HepG2 (cell line): ENCODE results near the gene SLC25A25. TPM values are rescaled to one million over a fixed set of nuclear protein-coding genes. Genes with fewer than 3 reads are reported as not detected.

Experiments
- ARHGAP35 ChIP-seq: sonication (generic); formaldehyde crosslinking; IDR thresholded peaks from 2 replicates; pipeline ENCODE4 v1.9.0; 2022; ENCODE audit warnings: mild to moderate bottlenecking, inconsistent platforms, moderate library complexity, missing genetic modification reagents, borderline replicate concordance
- ATF2 ChIP-seq: sonication (generic); formaldehyde crosslinking; IDR thresholded peaks from 2 replicates; pipeline ENCODE4 v1.4.0; 2020; ENCODE audit warnings: missing genetic modification reagents
- CHD2 ChIP-seq: IDR thresholded peaks from 2 replicates; pipeline ENCODE4 v1.6.1; 2011; ENCODE audit warnings: low read depth, low read length, improper control_type of control experiment
- CSRNP1 ChIP-seq: sonication (generic); formaldehyde crosslinking; IDR thresholded peaks from 2 replicates; pipeline ENCODE4 v1.8.1; 2023; ENCODE audit warnings: mild to moderate bottlenecking, missing genetic modification reagents
- FIP1L1 ChIP-seq: fragments of 200-400 bp; formaldehyde crosslinking; IDR thresholded peaks from 2 replicates; pipeline ENCODE4 v1.6.1; 2018; ENCODE audit warnings: low read depth, mild to moderate bottlenecking, low read length, moderate library complexity, borderline replicate concordance; ENCODE audit not compliant: insufficient read depth
- GATAD1 ChIP-seq: IDR thresholded peaks from 2 replicates; pipeline ENCODE4 v1.6.1; 2016; ENCODE audit warnings: missing genetic modification reagents, missing compliant biosample characterization
- HMGA1 ChIP-seq: sonication (generic); formaldehyde crosslinking; conservative IDR thresholded peaks from 2 replicates; pipeline ENCODE4 v1.4.0; 2020; ENCODE audit warnings: missing genetic modification reagents
- KDM1A ChIP-seq: IDR thresholded peaks from 2 replicates; pipeline ENCODE4 v1.6.1; 2016; ENCODE audit warnings: missing compliant biosample characterization
- NFE2L2 ChIP-seq: fragments of 150-350 bp; IDR thresholded peaks from 2 replicates; pipeline ENCODE4 v1.6.1; 2014; ENCODE audit warnings: low read length
- SMARCC2 ChIP-seq: fragments of 450-650 bp; IDR thresholded peaks from 2 replicates; pipeline ENCODE4 v1.6.1; 2017; ENCODE audit warnings: antibody characterized with exemption, mild to moderate bottlenecking
- SOX5 ChIP-seq: IDR thresholded peaks from 2 replicates; pipeline ENCODE4 v1.6.1; 2016; ENCODE audit warnings: borderline replicate concordance
- ZBTB4 ChIP-seq: sonication (generic); formaldehyde crosslinking; IDR thresholded peaks from 2 replicates; pipeline ENCODE4 v1.4.0; 2020; ENCODE audit warnings: missing genetic modification reagents, mild to moderate bottlenecking, borderline replicate concordance
- ZNF138 ChIP-seq: sonication (generic); formaldehyde crosslinking; IDR thresholded peaks from 2 replicates; pipeline ENCODE4 v1.5.0; 2020; ENCODE audit warnings: mild to moderate bottlenecking, low read depth, missing genetic modification reagents
- ZNF383 ChIP-seq: sonication (generic); formaldehyde crosslinking; IDR thresholded peaks from 2 replicates; pipeline ENCODE4 v1.4.0; 2020; ENCODE audit warnings: missing genetic modification reagents, mild to moderate bottlenecking, borderline replicate concordance
- ZNF510 ChIP-seq: sonication (generic); formaldehyde crosslinking; IDR thresholded peaks from 2 replicates; pipeline ENCODE4 v1.4.0; 2020; ENCODE audit warnings: low read depth, mild to moderate bottlenecking, missing genetic modification reagents
- ZNF605 ChIP-seq: sonication (generic); formaldehyde crosslinking; IDR thresholded peaks from 2 replicates; pipeline ENCODE4 v1.8.0; 2022; ENCODE audit warnings: mild to moderate bottlenecking, missing genetic modification reagents
- ZNF644 ChIP-seq: IDR thresholded peaks from 2 replicates; pipeline ENCODE4 v1.6.1; 2016; ENCODE audit warnings: low read depth
- polyA plus RNA-seq, 8 experiments: library from polyadenylated mRNA; depleted of rRNA in 3 of 8; stranded (reverse) in 7 of 8; unstranded in 1 of 8; fragments of >200 nt; fragmentation: Illumina TruSeq in 4 of 8; extraction: Trizol in 4 of 8; gene quantifications; 2 replicates each; pipeline versions ENCODE4 v1.2.1 to v1.2.3, GENCODE V29; 2011 to 2016; ENCODE audit warnings: low read depth in 4 of 8, missing spikeins in 1 of 8, mixed read lengths in 1 of 8; ENCODE audit not compliant: insufficient read depth in 1 of 8
- total RNA-seq, 5 experiments: library from RNA; depleted of rRNA; stranded (reverse); fragments of >200 nt; fragmentation: Illumina TruSeq; extraction: Trizol; gene quantifications; 2 replicates each; pipeline ENCODE4 v1.2.3, GENCODE V29; 2016; ENCODE audit warnings: low read depth in 1 of 5
- TF ChIP-seq, protein P1 (sequence below): sonication (generic); formaldehyde crosslinking; IDR thresholded peaks from 2 replicates; pipeline ENCODE4 v1.4.0; 2020; ENCODE audit warnings: mild to moderate bottlenecking, missing genetic modification reagents

Gene SLC25A25
- total and polyA plus RNA-seq, 2 of the 13 experiments (the other 11 are each of a cell fraction or from before 2014, with no cell fraction given) = 10.5 to 24.8 TPM

DNA sequence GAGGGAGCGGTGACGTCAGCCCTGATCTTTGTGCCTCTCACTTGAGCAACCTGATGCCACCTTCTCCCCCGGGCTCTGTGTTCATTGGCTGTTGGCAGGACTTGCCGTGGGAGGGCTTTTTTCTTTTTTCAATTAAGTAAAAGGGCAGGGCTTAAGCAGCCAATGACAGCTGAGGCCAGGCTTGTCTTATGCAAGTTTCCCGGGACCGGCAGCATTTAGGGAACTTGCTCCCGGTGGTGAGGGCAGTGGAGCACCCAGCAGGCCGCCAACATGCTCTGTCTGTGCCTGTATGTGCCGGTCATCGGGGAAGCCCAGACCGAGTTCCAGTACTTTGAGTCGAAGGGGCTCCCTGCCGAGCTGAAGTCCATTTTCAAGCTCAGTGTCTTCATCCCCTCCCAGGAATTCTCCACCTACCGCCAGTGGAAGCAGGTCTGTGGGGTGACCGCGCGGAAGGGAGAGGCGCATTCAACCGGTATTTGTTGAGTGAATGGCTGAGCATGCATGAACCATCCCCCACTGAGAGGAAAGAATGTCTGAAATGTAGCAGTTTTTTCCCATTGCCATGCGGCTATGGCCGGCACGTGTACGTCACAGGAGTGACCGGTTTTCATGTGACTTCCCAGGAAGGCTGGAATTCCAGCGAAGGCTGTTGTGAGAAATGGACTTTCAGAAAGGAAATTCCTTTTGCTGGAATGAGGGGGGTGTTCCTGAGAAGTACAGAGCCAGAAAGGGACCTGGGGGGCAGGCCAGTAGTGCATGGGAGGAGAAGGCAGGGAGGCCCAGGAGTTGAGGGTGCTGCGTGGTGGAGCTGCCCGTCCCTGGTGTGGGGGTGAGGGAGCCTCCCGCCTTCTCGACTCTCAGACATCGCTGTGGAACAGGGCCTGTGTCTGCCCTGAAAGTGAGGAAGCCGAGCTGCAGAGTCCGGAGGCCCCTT lies 30.5 kb downstream of the SLC25A25 start (continued):
- TF ChIP-seq ZNF510 (CRISPR knock-in tag) (no peak), SMARCC2 (no peak), KDM1A (CRISPR knock-in tag) (no peak), CHD2 (no peak), ZNF644 (CRISPR knock-in tag) (0 out of 2 replicates have a peak, but pooled peaks have one; percentile 1), ZNF138 (CRISPR knock-in tag) (no peak), SOX5 (CRISPR knock-in tag) (peak; percentile 22; the same call in 1 of the 2 replicates), CSRNP1 (no peak), GATAD1 (CRISPR knock-in tag) (peak; percentile 71), HMGA1 (CRISPR knock-in tag) (no peak), ATF2 (CRISPR knock-in tag) (peak; percentile 99), ARHGAP35 (CRISPR knock-in tag) (no peak), ZNF383 (CRISPR knock-in tag) (no peak), NFE2L2 (no peak), ZBTB4 (CRISPR knock-in tag) (no peak), FIP1L1 (no peak), ZNF605 (CRISPR knock-in tag) (peak; percentile 7; the same call in 1 of the 2 replicates)
- TF ChIP-seq, protein P1, sequence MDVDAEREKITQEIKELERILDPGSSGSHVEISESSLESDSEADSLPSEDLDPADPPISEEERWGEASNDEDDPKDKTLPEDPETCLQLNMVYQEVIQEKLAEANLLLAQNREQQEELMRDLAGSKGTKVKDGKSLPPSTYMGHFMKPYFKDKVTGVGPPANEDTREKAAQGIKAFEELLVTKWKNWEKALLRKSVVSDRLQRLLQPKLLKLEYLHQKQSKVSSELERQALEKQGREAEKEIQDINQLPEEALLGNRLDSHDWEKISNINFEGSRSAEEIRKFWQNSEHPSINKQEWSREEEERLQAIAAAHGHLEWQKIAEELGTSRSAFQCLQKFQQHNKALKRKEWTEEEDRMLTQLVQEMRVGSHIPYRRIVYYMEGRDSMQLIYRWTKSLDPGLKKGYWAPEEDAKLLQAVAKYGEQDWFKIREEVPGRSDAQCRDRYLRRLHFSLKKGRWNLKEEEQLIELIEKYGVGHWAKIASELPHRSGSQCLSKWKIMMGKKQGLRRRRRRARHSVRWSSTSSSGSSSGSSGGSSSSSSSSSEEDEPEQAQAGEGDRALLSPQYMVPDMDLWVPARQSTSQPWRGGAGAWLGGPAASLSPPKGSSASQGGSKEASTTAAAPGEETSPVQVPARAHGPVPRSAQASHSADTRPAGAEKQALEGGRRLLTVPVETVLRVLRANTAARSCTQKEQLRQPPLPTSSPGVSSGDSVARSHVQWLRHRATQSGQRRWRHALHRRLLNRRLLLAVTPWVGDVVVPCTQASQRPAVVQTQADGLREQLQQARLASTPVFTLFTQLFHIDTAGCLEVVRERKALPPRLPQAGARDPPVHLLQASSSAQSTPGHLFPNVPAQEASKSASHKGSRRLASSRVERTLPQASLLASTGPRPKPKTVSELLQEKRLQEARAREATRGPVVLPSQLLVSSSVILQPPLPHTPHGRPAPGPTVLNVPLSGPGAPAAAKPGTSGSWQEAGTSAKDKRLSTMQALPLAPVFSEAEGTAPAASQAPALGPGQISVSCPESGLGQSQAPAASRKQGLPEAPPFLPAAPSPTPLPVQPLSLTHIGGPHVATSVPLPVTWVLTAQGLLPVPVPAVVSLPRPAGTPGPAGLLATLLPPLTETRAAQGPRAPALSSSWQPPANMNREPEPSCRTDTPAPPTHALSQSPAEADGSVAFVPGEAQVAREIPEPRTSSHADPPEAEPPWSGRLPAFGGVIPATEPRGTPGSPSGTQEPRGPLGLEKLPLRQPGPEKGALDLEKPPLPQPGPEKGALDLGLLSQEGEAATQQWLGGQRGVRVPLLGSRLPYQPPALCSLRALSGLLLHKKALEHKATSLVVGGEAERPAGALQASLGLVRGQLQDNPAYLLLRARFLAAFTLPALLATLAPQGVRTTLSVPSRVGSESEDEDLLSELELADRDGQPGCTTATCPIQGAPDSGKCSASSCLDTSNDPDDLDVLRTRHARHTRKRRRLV (CRISPR knock-in tag) = no peak
